Activated CD4-positive, alpha-beta T cell treated with anti-CD3 and anti-CD28 coated beads, Interleukin-2, amount 50 U/mL, for 4 hours (primary cell): ENCODE results near the gene LRIF1.
"Not testable (repeated sequence)": the region's sequence is repeated elsewhere in the genome, so short reads cannot be mapped to it uniquely, and the experiment has no call there.

ENCODE experiments used
- DNase-seq, 2 experiments: peaks; one replicate each; pipeline ENCODE4 v3.0.0-alpha.2; 2020

The LRIF1 gene

DNA sequence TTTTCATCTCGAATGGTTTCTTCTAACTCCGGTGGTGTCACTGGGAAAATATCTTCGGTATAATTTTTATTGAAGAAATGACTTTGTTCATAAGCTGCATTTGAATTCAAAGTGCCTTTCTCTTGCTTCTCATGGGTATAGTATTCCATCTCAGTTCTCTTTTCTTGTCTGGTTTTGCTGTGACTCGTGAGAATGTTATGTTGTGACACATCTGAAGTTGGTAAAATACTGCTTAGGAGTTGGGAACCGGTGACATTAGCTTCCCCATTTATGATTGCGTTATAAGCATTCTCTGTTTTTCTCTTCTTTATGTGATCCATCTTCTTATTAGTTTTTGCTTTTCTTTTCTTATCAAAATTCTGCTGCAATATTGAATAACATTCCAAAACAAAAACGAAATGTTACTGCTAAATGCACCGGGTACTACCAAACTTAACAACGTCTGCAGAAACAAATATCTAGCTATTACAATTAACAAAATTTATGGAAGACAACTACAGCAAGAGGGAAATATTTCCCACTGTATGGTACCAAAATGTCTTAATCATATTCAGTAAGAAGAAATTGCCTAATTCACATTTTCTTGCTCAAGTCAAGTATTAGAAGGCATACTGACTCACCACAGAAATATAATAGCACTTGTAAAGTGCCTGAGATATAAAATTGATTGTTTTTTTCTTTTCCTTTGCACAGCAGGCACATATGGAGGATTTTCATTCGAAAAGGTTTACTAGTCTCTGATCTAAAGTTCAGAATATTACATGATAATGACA, 15.5 kb downstream of the LRIF1 start:
- DNase-seq: no peak

DNA sequence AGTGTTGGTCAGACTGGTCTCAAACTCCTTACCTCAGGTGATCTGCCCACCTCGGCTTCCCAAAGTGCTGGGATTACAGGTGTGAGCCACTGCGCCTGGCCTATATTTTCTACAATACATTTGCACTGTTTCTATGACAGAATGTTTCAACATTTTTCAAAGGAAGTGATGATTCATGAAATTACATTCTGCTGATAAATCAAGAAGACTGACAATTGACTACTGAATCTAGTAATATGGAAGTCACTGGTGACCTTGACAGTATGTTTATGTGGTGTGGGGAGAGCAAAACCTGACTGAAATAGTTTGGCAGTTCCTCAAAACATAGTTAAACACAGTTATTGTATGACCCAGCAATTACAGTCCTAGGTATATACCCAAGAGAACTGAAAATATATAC, 18.1 kb downstream of the LRIF1 start:
- DNase-seq: no peak

DNA sequence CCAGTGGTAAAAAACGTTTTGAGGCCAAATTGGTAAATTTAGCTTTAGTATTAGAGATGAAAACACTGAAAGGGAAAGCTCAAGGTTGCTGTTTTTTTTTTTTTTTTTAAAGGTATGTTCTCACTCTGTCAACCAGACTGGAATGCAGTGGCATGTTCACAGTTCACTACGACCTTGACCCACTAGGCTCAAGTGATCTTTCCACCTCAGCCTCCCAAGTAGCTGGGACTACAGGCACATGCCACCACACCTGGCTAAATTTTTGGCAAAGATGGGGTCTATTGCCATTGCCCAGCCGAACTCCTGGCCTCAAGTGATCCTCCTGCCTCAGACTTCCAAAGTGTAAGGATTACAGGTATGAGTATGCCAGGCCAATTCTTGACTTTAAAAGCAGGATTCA, 18.9 kb downstream of the LRIF1 start:
- DNase-seq: no peak

DNA sequence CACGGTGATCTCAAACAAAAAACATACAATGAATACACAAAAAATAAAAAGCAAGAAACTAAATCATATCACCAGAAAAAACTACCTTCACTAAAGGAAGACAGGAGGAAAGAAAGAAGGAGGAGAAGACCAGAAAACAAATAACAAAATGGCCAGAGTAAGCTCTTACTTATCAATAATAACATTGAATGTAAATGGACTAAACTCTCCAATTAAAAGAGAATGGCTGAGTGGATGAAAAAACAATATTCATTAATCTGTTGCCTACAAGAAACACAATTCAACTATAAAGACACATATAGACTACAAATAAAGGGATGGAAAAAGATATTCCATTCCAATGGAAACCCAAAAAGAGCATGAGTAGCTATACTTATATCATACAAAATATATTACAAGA, 27.2 kb downstream of the LRIF1 start:
- no peak for DNase-seq

DNA sequence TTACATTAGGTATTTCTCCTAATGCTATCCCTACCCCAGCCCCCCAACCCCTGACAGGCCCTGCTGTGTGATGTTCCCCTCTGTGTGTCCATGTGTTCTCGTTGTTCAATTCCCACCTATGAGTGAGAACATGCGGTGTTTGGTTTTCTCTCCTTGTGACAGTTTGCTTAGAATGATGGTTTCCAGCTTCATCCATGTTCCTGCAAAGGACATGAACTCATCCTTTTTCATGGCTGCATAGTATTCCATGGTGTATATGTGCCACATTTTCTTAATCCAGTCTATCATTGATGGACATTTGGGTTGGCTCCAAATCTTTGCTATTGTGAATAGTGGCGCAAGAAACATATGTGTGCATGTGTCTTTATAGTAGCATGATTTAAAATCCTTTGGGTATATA, 32.6 kb downstream of the LRIF1 start:
- DNase-seq: not testable (repeated sequence)

DNA sequence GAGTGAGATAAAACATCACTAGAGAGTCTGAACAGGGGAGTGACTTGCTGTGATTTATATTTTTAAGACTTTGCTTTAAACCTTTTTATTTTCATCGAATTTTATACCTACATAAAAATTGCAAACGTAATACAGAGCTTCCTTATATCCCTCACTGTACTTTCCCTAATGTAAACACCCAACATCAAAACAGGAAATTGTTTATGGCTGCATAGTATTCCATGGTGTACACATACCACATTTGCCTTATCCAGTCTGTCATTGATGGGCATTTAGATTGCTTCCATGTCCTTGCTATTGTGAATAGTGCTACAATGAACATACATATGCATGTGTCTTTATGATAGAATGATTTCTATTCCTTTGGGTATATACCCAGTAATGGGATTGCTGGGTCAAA, 34.8 kb downstream of the LRIF1 start:
- DNase-seq: no peak

DNA sequence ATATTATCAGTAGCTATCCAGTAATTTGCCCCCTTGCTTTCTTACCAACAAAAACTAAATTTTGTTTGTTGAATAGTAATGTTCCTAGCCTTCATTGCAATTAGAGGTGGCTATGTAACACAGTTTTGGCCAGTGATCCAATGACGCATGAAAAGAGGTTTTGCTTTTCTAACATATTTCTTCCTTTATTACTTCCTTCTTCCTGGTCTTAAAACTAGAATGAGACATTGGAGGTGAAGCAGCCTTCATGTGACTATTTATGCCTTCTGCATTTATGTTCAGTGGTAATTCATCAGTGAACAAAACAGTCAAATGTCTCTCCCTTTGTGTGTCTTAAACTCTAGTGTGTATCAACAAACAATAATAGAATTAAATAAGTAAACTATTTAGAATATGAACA, 35.5 kb downstream of the LRIF1 start:
- DNase-seq: no peak

DNA sequence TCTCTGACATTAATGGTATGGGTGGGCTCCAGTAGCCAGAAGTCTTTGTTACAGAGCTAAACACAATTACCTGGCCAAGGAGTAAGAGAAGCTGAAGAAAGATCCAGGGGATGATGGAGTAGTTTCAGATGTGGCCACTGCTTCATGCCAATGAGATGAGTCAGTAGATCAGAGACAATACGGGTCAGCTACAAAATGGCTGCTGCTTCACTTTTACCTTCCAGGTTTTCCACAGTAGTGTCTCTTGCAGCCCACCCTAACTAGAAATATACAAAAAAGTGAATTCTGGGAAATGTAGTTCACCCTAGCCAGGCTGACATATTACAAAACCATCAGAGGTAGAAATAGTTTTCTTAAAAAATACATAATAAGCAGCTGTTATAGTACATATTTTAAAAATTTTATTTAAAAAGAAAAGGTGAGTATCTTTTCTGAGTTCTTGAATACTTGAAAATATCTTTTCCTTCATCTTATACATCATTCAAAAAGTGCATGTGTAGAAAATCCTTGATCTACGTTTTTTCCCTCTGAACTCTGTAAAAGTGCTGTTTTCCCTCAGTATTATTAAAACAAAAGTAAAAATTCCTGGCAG, 36.1 kb downstream of the LRIF1 start:
- DNase-seq: no peak

DNA sequence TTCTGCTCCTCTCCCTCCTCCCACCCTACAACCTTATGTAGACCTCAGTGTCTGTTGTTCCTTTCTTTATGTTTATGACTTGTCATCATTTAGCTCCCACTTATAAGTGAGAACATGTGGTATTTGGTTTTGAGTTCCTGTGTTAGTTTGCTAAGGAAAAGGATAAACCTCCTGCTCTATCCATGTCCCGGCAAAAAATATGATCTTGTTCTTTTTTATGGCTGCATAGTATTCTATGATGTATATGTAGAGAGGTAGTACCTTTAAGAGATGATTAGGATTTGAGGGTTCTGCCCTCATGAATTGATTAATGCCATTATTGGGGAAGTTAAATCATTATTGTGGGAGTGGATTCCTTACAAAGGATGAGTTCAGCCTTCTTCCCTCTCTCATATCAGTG, 41.8 kb downstream of the LRIF1 start:
- DNase-seq: no peak

DNA sequence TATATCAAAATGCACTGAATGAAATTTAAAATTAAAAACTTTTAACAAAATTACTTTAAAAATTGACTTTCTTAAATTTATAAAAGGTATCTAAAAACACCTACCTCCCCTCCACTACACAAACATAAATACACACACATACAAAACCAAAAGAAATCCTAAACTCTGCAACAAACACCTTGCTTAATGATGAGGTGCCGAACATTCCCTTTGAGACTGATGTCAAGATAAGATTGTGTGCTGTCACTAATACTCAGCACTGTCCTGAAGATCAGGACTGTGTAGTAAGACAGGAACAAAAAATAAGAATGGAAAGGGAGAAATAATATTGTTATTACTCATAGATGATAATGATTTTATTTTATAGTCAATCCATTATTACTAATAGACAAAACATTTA, 45.7 kb downstream of the LRIF1 start:
- no peak for DNase-seq

DNA sequence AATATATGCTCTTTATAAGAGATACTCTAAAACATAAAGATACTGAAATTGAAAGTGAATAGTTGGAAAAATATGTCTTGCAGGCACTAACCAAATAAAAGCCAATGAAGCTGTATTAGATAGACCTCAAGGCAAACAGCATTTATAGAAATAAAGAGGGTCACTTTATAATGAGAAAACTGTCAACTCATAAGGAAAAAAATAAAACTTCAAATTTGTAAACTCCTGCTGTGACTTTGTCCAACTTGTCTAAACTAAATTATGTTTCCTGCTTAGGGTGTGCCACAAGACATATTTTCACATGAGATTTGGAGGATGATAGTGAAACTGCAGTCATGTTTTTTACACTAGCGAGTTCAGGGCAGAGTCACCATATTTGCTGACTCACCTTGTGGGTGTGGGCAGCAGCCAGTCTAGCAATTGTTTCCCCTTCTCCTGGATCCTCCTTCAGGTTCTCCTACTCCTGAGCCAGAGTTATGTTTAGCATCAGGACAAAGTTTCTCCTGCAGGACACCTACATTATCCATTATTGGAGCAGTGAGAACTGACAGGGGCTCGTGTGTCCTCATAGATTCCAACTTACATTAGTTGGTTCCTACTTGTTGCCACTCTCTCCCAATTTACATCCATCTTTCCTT, 46.9 kb downstream of the LRIF1 start:
- no peak for DNase-seq

DNA sequence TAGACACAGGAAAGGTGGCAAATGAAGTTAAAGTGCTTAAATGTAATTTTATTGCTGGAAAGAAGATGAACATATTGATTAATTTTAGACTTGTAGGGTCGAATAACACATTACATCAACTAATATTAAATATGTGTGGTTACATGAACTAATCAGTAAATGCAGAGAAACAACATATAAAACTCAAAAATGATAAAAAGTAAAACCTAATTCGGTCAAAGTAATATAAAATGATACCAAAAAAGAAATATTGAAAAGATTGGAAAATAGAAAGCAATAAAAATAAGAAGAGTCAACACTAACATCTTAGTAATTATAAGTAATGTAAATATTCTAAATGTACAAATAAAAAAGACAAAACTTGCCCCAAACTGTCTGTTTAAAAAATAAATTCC, 47.5 kb downstream of the LRIF1 start:
- DNase-seq: no peak

DNA sequence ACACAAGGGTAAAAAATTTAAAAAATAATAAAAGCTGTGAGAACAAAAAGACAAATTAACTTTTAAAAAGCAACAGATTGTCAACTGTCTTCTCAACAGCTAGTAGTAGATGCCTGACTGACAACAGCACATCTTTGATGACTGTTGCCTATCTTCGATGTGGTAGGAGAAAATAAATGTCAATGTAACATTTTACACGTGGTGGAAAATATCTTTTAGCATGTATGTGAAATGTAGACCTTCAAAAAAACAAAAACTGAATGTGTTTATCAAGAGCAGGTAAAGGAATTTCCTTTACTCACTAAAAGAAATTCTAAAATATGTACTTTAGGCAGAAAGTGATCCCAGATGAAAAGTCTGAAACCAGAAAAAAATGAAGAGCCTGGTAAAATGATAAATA, 47.9 kb downstream of the LRIF1 start:
- no peak for DNase-seq

DNA sequence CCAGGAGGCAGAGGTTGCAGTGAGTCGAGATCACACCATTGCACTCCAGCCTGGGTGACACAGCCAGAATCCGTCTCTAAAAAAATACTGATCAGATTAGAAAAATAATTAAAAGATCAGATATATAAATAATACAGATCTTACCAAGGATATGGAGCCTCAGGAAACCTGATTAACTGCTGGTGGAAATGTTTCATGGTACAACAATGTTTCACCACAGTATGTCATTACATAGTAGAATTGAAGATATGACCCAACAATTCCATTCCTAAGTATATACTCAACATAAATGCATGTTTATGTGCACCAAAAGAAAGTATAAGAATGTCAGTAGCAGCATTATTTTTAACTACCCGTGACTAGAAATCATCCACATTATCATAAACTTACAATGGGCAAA, 49.0 kb downstream of the LRIF1 start:
- DNase-seq: no peak

DNA sequence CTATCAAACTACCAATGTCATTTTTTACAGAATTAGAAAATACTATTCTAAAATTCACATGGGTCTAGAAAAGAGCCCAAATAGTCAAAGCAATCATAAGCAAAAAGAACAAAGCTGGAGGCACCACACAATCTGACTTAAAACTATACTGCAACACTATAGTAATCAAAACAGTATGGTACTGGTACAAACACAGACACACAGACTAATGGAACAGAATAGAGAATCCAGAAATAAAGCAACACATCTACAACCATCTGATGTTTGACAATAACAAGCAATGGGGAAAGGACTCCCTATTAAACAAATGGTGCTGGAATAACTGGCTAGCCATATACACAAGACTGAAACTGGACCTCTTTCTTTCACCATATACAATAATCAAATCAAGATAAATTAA, 50.9 kb downstream of the LRIF1 start:
- no peak for DNase-seq

DNA sequence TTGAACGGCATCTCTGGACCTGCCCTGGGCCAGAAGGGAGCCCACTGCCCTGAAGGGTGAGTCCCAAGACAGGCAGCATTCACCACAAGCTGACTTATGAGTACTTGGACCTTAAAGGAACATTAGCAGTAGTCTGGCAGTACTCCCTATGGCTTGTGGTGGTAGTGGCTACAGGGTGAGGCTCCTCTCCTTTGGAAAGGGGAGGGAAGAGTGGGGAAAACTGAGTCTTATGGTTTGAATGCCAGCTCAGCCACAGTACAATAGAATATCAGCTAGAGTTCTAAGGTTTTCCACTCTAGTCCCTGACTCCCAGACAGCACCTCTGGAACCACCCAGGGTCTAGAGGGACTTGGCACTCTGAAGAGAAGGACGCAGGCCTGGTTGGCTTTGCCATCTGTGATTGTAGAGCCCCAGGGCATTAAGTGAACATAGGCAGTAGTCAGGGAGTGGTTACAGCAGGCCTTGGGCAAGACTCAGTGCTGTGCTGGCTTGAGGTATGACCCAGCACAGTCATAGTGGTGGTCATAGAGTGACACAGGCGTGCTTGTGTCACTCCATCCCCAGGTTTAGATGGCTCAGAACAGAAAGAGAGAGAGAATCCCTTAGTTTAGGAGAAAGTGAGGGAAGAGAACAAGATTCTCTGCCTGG, 59.7 kb downstream of the LRIF1 start:
- DNase-seq: no peak

DNA sequence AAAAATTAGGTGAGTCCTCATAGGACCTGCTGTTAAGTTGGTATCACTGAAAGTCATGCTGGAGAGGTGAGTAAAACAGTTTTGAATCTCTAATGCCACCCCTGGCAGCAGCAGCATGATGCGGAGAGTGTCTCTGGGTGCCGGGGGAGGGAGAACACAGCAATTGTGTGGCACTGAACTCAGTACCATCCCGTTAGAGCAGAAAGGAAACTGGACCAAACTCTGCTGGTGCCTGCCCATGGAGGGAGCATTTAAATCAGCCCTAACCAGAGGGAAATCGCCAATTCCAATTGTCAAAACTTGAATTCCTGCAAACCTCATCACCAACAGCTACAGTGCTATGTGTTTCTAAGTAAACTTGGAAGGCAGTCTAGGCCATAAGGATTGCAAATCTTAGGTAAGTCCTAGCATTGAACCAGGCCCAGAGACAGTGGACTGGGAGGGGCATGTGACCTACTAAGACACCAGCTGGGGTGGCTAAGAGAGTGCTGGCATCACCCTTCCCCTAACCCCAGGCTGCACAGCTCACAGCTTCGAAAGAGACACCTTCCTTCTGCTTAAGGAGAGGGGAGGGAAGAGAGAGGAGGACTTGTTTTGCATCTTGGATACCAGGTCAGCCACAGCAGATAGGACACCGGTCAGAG, 60.8 kb downstream of the LRIF1 start:
- DNase-seq: no peak

DNA sequence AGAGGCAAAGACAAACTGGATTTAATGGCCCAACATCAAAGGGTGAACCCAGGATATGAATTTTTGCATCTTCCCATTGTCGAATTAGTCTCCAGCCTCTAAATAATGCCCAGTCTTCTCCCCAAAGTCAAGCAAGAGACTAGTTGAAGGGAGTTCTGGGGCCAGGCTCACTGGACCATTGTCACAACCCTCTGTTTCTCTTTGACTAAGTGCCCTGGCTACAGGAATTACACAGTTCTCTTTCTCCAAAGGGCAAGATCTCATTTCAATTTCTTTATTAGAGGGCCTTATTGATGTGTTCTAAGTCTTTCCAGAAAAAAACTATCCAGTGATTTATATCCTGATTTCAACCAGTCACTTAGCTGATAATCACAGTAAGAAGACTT, 64.3 kb downstream of the LRIF1 start:
- DNase-seq: no peak

DNA sequence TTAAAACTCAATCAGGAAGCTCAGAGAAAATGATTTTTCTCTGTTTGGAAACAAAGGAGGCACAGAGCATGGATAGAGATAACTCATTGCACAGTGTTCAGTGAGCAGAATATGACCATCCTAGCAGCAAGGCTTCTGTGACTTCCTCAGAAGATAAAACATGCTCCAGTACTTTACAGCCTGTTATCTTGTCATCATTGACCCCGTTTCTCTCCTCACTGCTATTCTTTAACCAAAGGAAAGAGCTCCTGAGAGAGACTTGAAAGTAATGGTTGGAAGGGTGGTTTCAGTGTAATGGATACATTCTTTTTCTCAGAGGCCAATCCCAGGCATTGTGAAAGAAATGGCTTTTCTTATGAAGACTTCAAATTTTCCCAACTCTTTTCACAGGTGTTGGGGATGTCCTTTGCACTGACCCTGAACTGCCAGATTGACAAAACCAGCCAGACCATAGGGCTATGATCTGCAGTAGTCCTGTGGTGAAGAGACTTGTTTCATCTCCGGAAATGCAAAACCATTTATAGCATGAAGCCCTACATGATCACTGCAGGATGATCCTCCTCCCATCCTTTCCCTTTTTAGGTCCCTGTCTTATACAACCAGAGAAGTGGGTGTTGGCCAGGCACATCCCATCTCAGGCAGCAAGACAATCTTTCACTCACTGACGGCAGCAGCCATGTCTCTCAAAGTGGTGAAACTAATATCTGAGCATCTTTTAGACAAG, 64.8 kb downstream of the LRIF1 start:
- no peak for DNase-seq

DNA sequence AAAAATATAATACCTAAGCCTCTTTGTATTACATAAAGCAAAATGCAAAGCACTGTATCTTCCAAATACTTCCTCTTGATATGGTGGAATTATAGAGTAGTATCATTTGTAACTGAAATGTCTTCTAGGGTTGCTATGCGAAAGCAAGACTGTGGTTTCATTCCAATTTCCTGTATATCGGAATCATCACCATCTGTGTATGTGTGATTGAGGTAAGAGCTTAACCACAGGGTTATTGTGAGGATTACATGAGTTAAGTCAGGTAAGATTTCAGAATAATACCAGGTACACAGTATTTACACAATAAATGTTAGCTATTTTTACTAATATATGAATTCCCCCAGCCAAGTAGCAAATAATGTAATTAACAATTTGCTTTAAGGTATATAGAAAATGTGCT, 66.0 kb downstream of the LRIF1 start:
- no peak for DNase-seq
